ENCODE results near the gene EHBP1.

EHBP1 gene

GRCh38 chr2:62964050-62964449 is 258.5 kb downstream of the EHBP1 start:
- DNase-seq (ENCODE audit: low spot score): no peak

DNA sequence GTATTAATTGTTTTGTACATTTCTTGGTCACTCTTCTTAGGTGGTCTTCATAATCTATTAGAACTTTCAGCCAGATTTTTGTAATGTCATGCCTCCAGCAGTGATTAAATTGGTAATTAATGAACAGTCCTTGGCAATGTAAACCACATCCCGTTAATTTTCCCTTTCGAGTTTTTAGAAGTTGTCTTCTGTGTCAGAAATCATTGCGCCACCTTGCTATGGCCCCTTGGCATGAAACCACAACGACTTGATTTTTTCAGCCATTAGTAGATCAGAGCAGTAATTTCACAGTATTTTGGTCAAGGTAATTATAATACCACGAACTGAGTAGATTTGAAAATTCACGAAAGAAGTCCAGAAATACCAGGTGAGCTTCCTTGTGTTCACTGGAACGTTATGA is 259.2 kb downstream of the EHBP1 start:
- DNase-seq (ENCODE audit: low spot score): no peak

- no peak for DNase-seq (ENCODE audit: low spot score)
Measured at GRCh38 chr2:62966991-62967390, 261.5 kb downstream of the EHBP1 start.

- DNase-seq (ENCODE audit: low spot score): no peak
Measured at GRCh38 chr2:62968168-62968567, 262.7 kb downstream of the EHBP1 start.

DNA sequence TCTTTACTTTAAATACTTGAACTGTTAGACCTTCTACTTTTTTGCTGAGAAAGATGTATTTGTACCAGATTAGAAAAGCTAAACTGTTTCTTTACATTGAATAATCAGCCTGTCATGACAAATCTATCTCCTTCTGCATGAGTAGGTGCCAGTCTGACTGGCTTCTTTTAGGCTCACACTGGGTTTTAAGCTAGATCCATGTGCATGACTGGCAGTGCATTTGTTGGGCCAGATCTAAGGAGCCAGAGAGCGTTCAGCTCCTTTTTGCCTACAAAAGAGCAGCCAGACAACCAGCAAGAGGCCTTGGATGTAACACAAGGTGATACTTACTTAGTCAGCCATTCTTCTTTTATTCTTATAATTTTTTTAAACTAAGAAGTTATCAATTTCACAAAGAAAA is 263.2 kb downstream of the EHBP1 start:
- peak; percentile 56 for DNase-seq (ENCODE audit: low spot score)

GRCh38 chr2:62971936-62972335 is 266.4 kb downstream of the EHBP1 start:
- DNase-seq (ENCODE audit: low spot score): no peak

DNA sequence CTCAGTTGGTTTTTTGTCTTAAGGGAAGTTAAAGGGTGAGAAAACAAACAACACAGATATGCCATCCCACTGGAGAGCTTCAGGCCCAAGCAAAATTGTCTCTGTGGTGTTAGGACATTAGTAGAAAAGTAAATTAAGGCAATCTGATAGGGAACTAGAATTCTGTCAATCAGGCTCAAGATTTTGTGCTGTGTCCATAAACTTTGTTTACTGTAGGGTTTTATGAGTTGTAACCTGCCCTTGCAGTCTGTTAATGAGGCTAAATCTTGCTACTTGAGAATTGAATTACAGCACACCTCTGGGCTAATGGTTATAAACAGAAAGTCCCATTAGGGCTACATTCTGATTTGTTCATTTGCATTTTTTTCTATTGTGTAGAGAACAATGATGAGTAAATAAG is 267.1 kb downstream of the EHBP1 start:
- DNase-seq (ENCODE audit: low spot score): no peak

DNA sequence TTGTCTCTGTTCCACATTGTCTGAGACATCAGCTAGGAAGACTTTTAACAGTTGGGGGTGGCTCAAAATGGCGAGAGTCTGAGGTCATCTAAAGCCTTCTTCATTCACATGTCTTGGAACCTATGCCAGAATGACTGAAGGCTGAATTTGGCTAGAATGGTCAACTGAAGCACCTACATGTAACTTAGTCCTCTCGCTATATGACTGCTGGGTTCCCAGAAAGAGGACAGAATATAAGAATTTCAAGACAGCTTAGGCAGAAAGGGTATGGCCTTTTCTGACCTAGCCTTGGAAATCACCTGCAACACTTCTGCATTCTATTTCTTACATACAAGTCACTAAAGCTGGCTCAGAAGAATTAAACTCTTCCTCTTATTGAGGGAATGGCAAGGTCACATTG is 269.5 kb downstream of the EHBP1 start:
- no peak for DNase-seq (ENCODE audit: low spot score)

DNA sequence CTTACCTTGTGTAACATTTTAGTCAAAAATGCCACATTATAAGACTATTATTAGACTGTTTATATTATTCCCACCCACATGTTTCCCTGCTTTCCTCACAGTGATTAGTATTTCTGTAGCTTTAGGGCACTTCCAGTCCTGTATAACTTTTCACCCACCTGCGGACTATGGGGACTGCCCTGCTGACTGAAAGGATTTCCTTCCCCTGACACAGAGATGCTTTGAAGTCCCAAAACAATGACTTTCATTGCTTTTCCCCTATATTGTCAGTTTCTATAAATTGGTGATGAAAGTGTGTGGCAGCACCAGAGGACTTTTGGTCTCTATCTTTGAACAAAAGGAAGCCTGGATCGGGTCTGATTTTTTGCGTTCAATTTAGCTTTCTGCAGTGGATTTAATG is 286.1 kb downstream of the EHBP1 start:
- no peak for DNase-seq (ENCODE audit: low spot score)

DNA sequence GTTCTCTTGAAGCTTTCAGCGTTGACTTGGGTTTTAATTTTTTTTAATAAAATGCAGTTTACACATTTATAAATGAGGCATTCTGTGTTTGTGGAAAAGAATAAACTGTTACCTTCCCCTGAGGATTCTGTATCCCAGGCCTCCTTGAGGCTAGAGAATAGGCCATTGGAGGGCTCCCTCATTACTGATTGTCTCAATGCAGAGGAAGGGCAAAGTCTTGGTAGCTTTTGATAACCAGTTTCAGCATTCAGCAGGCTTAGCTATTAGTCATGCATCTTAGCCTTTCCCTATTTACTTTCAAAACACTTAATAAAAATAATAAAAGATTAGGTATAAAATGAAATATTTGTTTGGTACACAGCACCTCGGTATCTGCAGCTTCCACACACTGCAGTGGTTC is 287.0 kb downstream of the EHBP1 start:
- no peak for DNase-seq (ENCODE audit: low spot score)

GRCh38 chr2:62994206-62994605 is 288.7 kb downstream of the EHBP1 start:
- no peak for DNase-seq (ENCODE audit: low spot score)

DNA sequence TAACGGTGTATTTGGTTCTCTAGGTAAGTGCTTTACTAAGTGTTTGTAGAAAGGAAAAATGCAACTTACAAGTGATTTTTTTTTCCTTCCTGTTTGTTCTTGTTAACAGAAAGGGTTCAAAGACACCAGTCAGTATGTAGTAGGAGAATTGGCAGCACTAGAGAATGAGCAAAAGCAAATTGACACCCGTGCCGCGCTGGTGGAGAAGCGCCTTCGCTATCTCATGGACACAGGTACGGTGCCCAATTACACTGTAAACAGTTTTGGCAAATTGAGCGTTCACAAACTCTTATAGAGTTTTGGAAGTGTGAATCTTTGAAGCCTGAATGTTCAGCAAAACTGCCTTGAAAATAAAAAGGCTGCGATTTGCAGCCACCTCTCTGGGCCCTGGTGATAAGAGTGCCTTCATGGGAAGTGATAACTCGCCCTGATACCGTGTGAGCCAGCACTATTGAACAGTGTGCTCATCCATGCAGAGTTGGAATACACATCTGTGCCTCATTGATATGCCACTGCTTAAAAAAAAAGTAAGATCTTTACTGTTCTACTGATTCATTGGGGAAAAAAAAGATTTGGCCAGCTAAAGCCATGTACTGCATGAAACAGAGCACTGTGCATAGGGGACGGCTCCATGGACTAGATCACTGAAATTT is 291.1 kb downstream of the EHBP1 start:
- no peak for DNase-seq (ENCODE audit: low spot score)

DNA sequence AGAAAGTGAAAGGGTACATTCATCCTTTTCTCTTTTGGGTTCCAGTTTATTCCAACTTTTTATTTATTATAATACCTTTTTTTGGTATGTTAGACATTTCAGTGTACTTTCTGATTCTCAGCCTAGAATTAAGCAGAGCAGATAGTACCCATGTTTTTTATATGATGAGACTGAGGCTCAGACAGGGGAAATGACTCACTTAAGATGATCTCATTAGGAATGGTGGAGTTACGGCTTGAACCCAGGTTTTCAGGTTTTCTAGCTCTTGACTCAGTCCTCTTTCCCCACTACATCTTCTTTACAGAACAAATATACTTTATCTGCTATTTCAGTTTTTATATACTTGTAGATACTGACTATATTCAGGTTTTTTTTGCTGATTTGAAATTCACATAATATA is 293.4 kb downstream of the EHBP1 start:
- DNase-seq (ENCODE audit: low spot score): no peak

DNA sequence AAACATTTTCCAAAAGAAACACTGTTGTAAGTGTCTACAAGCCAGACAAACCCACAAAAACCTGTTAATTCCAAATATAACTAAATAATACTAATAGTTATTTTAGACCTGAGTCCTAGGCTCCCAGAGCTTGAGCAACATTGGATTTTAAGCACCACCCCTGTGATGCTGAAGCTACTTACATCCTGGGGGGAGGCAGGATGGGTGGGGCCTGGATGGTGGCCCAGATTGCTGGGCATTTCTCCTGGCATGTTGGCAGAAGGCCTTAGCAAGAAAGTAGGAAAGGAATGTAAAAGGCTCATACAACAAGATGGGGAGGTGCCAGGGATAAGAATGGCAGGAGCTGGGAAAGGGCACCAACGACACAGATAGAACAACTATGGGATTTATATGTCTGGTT is 294.4 kb downstream of the EHBP1 start:
- DNase-seq (ENCODE audit: low spot score): peak; percentile 10

- DNase-seq (ENCODE audit: low spot score): no peak
Measured at GRCh38 chr2:63000801-63001200, 295.3 kb downstream of the EHBP1 start.

DNA sequence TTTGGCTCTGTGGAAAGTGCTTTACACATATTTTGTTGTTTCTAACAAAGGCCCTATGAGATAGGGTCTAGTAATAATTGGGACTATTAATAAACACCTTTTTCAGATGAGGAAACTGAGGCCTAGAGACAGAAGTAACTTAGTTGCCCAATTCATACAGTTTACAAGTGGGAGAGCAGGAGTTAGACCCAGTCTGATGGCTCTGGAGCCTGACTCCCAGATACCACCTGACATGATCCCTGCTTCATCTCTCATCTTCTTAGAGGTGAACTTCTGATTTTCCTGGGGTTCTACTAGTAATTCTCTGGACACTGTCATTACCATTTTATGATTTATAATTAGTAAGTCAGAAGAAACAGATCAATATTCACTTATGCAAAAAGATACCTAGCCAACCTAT is 296.1 kb downstream of the EHBP1 start:
- no peak for DNase-seq (ENCODE audit: low spot score)

GRCh38 chr2:63003351-63003750 is 297.8 kb downstream of the EHBP1 start:
- no peak for DNase-seq (ENCODE audit: low spot score)

DNA sequence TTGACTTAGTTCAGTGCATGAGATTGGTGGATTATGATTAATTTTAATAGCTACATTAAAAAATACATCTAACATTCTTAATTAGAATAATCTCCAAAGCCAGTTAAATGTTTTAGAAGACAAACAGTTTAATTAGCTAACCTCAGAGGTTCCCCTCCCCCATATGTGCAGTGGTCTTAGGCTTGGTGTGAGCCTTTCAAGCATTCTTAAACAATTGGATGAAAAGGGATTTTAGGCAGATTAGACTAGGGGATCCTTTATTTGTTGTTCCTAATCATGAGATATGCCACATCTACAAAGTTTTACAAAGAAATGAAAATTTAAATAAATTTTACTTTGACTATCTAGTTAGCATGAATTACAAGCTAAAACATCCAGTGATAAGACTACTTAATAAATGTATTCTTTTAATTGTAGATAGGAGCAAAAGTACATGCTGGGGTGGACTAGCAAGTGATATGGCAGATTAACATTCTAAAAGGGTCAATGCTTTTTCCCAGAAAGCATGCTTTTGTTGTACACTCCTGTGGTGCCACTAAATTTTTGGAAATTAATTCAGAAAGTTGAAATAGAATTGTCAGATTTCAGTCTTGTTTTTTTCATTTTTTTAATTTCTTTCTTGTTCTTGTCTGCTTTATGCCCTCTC is 302.4 kb downstream of the EHBP1 start:
- DNase-seq (ENCODE audit: low spot score): no peak

DNA sequence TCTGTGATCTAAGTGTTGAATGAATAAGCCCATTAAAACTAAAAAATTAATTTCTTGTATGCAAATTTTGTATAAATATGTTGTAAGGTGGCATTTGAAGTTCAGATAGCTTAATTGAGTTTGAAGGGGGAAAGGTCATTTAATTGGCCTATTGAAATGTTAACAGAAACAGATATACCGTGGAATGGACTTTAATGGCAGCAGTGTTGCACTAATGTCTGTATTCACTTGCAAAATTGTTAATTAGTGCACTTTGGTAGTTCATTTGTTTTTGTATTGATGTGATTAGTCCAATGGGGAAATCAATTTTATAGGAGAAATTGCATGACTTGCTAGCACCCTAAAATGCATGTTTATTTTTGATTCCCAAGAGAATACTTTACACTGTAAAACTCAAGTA is 303.3 kb downstream of the EHBP1 start:
- no peak for DNase-seq (ENCODE audit: low spot score)

DNA sequence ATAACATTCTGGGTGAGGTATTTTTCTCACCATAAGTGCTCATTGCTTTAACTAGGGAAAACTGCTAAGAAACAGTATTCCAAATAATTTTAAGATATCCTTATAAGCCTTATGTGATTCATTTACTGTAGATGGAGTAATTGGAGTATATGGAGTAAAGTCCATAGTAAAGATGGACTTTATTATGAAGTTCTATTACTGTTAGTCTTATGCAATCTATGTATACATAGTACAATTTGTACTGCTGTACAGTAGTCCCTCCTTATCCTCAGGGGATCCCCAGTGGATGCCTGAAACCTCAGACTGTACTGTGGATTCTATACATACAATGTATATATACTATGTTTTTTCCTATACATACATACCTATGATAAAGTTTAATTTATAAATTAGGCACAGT is 304.0 kb downstream of the EHBP1 start:
- DNase-seq (ENCODE audit: low spot score): no peak

GRCh38 chr2:63012541-63012940 is 307.0 kb downstream of the EHBP1 start:
- no peak for DNase-seq (ENCODE audit: low spot score)

- no peak for DNase-seq (ENCODE audit: low spot score)
Measured at GRCh38 chr2:63013438-63013837, 307.9 kb downstream of the EHBP1 start.

DNA sequence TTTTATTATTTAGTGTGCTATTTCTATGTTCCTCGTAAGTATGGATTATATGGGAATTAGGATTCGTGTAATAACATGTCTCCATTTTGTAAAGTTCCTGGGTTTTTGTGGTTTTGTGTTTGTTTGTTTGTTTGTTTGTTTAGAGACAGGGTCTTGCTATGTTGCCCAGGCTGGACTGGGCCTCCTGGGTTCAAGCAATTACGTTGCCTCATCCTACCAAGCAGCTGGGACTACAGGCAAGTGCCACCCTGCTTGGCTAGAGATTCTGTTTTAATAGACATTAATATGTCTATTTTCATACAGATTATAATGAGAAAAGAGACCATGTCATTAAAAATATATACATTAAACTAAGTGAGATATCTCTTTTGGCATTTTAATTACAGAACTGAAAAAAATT is 309.9 kb downstream of the EHBP1 start:
- no peak for DNase-seq (ENCODE audit: low spot score)

DNA sequence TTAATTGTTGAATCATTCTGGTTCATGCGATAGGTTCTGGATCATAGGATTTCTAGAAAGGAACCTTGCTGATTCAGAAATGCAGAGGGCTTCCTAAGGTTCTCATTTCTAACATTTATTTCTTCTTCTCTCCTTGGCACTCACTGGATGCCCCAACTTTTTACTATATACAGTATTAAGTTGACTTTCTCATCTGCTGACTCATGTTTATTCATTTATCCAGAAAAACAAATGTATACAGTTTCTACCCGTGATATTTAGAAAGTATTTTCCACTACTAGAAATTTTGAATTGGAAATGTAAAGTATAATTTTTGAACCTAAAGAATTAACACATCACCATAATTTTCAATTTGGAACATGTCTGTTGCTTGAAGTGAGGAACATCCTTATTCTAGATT is 312.9 kb downstream of the EHBP1 start:
- no peak for DNase-seq (ENCODE audit: low spot score)

All from cerebellar cortex (tissue), 1 donor.